GM18517 (cell line): Measurements from ENCODE around the gene SPATS2L.

ENCODE experiments used
- ATAC-seq: cut with Tn5 transposase; IDR thresholded peaks from one replicate; pipeline ENCODE4 v1.9.1; 2021; ENCODE audit warnings: mild to moderate bottlenecking, moderate library complexity; ENCODE audit not compliant: unreplicated experiment

Gene SPATS2L, protein sequence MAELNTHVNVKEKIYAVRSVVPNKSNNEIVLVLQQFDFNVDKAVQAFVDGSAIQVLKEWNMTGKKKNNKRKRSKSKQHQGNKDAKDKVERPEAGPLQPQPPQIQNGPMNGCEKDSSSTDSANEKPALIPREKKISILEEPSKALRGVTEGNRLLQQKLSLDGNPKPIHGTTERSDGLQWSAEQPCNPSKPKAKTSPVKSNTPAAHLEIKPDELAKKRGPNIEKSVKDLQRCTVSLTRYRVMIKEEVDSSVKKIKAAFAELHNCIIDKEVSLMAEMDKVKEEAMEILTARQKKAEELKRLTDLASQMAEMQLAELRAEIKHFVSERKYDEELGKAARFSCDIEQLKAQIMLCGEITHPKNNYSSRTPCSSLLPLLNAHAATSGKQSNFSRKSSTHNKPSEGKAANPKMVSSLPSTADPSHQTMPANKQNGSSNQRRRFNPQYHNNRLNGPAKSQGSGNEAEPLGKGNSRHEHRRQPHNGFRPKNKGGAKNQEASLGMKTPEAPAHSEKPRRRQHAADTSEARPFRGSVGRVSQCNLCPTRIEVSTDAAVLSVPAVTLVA

DNA sequence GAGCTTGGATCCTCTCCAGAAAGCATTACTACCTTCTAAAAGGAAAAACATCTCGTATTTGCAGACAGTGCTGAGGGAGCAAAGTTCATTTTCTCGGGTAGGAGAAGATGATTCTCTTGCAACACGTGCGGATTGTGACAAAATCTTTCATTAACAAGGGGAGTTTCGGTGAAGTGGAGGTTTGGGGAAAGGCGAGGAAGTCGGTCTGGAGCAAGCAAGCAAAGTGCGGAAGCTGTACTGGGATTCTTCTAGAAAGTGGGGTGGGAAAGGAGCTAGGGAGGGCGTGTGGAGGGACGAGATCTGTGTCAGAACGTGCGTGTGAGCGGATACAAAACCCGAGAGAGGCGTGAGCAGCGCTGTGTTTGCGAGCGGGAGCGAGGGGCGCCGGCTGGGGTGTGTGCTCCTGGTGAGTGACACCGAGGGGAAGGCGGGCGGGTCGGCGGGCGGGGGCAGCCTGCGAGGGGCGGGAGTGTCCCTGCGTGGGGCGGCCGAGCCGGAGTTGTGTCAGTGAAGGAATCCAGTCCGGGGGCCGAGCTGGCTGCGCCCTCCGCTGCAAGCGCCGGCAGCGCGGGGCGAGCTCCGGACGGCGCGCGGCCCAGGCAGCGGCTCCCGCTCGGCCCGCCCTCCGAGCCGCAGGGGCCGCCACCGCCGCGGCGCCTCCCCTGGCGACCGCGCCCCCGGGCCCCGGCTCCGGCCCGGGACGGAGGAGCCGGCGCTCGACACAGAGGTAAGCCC, at the start of gene SPATS2L:
SPATS2L (plus strand) TSS at position 498 of the 735 bp plus-strand sequence. CDS start 82,552 bp downstream, outside the sequence.
- peak; percentile 49 for ATAC-seq

DNA sequence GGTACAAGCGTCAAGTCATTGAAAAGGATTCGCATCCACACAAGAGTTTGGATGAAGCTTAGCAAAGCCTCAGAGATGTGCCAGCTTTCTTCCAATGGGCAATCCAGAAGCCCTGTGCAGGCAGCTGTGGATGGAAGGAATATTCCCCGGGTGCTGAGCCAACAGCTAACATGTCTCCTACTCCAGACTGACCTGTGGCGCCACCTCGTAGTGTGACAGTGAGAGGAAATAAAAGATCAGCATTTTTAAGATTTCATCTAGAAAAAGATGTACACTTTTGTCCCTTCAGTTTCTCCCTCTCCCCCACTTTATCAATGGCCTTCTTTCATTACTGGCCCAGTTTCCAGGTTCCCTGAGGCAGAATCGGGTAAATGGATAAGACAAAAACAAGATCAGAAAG, 48.9 kb upstream of the SPATS2L start:
- ATAC-seq, result no peak

DNA sequence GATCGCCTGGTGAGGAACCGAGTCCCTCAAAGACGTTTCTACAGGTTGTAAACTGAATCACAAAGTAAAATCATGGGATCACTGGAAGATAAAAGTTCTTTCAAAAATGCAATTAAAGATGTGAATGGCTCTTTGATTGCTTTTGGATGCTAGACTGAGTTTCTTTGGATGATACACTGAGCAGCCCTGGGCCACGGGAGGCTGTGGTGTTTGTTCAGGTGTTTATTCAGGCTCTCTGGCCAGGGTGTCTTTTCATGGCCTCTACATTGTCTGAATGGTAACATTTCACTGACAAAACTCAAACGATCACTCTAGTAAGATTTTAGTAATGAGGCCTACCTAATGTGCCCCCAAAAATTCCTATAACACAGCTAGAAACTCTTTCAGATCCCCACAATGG, 48.4 kb upstream of the SPATS2L start:
- no peak for ATAC-seq

GRCh38 chr2:200258881-200259576, 47.5 kb upstream of the SPATS2L start:
- no peak for ATAC-seq

DNA sequence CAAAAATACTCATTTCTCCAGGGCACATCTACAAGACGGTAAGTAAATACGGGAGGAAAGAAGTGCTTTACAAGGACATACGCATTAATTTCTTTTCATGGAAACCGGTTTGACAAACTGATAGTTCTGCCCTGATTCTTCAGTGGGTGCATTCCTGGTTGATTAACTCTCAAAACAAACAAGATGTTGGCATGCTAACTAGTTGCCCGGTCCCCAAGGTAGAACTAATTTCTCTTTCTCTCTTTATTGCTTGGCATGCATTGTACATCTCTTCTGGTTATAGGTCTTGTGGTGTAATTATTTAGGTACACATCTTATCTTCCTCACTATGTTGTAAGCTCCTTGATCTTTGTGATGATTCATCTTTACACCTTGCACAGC, 46.9 kb upstream of the SPATS2L start:
- no peak for ATAC-seq

GRCh38 chr2:200262047-200262446, 44.4 kb upstream of the SPATS2L start:
- ATAC-seq, result no peak

GRCh38 chr2:200263279-200263678, 43.2 kb upstream of the SPATS2L start:
- ATAC-seq, result no peak

DNA sequence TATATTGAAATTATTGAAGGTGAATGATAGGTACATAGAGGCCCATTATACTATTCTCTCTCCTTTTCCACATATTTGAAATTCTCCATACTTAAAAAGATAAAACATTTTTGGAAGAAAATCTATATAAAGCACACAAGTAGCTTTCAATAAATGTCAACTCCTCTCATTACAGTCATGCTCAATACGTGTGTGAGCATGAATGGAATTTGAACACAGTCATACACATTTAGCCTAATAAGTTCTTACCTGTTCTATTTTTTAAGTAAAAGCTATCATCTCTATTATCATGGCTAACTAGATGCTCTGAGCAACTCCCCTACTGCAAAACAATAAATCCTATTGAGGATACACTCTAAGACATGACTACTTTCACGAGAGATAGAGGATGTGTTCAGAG, 41.9 kb upstream of the SPATS2L start:
- ATAC-seq, result no peak

DNA sequence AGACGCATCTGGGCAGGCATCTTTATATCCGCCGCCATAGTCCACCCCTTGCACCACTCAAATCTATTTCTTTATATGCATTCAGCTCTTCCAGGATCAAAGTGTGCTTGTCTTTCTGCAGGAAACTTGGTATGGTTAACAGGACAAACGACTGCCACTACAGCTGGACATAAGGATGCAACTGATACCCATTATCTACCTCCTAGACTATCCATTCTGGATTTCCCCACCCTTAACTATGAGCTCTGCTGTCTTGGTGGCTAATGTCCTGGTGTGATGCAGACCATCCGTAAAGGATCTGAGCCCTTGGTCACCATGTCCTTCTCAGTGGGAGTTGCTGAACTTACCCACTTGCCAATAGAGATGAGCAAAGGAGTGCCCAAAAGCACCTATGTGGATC, 40.1 kb upstream of the SPATS2L start:
- no peak for ATAC-seq

DNA sequence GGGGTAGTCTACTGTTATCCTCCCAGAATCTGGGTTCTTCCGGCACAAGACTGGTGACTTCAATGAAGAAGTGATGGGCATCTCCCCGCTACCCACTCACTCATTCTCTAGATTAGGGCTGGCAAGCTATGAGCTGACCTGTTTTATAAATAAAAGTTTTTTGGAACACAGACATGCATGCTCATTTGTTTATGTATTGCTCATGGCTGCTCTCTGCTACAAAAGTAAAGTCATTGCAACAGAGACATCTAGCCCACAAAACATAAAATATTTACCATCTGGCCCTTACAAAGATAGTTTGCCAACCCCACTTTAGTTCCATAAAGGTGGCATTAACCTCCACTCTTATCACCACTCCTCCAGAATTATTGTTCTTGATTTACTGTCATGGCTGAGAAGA, 39.1 kb upstream of the SPATS2L start:
- ATAC-seq, result no peak

DNA sequence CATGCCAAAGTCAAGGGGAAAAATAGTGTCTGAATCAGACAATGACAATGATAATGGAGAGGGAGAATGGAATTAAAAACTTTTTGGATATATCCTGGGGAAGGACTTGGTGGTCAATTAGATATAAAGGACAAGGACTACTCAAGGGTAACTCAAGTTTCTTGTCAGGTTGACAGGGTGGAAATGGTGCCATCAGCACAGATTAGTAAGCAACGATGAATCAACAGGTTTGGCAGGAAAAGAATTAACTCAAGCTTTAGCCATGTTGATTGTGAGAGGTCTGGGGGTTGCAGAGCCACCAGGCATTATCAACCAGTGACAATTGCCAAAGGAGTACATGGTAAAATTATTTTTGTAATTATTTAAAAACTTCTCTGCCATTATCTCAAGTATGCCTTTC, 35.8 kb upstream of the SPATS2L start:
- ATAC-seq, result no peak

GRCh38 chr2:200272320-200272719, 34.2 kb upstream of the SPATS2L start:
- ATAC-seq, result no peak

GRCh38 chr2:200274116-200275075, 32.1 kb upstream of the SPATS2L start:
- ATAC-seq, result no peak

- no peak for ATAC-seq
Measured at GRCh38 chr2:200275295-200276013, 31.0 kb upstream of the SPATS2L start.

GRCh38 chr2:200276472-200276871, 30.0 kb upstream of the SPATS2L start:
- ATAC-seq, result no peak

DNA sequence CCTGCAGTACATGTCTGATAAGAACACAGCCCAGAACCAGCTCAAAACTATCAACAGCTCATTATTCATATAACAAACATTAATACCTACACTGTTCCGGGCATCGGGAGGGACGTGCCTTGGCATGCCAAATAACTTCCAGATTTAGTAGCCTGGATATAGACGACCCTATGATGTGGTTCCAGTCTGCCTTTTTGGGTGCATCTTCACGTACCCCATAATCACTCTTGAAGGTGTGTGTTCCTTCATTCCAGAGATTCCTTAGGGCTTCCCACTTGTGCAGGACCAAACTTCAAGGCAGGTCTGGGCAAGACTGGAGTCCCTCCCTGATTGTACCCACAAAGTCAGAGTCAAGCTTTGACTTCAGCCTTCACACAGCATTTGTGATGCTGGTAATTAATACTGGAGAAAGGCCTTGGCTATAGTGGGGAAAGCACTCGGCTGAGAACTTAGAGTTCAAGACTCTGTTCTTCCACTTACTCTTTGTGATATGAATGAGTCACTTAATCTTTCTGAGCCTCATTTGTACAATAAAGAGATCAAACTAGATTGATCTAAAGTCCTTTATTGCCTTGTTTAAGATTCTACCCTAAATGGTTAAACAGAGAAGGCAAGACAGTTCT, 27.7 kb upstream of the SPATS2L start:
- no peak for ATAC-seq

GRCh38 chr2:200279857-200280256, 26.6 kb upstream of the SPATS2L start:
- no peak for ATAC-seq

GRCh38 chr2:200286578-200286977, 19.9 kb upstream of the SPATS2L start:
- ATAC-seq, result no peak
